GM20000 (cell line): ENCODE data around the gene VTI1A.
"Not testable (repeated sequence)": the region's sequence is repeated elsewhere in the genome, so short reads cannot be mapped to it uniquely, and the experiment has no call there.

Experiments
- DNase-seq: peaks from one replicate; pipeline ENCODE4 v3.0.0; 2012; ENCODE audit warnings: low spot score
- TF ChIP-seq, protein P1 (sequence below): IDR thresholded peaks from 2 replicates; pipeline ENCODE4 v1.5.1; 2012; ENCODE audit warnings: mild to moderate bottlenecking, control low read depth; ENCODE audit errors: extremely low read depth, missing control alignments

Gene VTI1A

DNA sequence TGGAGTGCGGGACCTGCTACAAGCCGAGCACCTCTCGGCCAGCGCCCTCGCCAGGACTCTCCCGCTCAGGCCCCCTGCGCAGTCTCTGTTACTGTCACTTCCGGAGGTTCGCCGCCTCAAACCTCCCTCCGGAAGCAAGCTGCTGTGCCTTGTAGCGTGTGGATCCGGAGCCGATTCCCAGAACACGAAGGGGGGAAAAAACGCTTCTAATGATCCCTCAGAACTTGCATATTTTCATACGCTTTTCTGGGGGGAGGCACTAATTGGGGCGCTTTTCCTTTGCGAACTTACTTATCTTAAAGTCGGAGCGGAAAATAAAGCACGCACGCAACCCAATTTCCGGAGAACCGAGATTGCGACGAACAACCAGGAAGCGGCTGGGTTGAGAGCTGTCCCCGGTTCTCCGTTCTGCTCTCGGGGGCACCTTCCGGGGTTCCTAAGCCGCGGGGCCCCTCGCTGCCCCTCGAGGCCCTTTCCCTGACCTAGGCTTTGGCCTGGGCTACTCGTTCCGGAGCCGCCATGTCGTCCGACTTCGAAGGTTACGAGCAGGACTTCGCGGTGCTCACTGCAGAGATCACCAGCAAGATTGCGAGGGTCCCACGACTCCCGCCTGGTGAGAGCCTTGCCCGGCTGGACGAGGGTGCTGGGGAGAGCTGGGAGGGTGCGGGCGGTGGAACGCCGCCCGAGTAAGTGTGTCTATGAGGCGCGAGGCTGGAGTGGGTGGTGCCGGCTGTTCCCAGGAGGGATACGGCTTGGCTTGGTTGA, at the start of gene VTI1A, which contains the start of gene ZDHHC6:
TSS of gene VTI1A (plus strand) at position 361 of the 765 bp plus-strand sequence. CDS start at position 520, 159 bp downstream.
TSS of gene ZDHHC6 (minus strand) at position 60 of the 765 bp plus-strand sequence. CDS start 1,478 bp downstream, outside the sequence.
- DNase-seq = peak; percentile 85
- TF ChIP-seq, protein P1, sequence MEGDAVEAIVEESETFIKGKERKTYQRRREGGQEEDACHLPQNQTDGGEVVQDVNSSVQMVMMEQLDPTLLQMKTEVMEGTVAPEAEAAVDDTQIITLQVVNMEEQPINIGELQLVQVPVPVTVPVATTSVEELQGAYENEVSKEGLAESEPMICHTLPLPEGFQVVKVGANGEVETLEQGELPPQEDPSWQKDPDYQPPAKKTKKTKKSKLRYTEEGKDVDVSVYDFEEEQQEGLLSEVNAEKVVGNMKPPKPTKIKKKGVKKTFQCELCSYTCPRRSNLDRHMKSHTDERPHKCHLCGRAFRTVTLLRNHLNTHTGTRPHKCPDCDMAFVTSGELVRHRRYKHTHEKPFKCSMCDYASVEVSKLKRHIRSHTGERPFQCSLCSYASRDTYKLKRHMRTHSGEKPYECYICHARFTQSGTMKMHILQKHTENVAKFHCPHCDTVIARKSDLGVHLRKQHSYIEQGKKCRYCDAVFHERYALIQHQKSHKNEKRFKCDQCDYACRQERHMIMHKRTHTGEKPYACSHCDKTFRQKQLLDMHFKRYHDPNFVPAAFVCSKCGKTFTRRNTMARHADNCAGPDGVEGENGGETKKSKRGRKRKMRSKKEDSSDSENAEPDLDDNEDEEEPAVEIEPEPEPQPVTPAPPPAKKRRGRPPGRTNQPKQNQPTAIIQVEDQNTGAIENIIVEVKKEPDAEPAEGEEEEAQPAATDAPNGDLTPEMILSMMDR = no peak

DNA sequence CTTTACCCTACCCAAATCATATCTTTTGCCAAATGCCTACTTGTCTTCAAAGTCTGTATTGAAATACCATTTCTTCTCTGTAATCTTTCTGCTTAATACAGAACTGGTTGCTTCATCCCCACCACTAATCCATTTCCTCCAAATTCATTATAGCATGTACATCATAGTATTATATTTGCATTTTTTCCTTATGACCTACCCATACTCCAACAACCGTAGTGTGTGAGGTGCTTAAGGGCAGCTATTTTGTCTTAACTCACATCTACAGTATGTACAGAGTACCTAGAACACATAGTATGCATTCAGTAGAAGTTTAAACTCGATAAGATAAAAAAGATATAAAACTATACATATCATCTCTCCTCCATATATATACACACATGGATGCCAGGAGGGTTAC, 49.4 kb upstream of the VTI1A start:
- TF ChIP-seq, protein P1 = no peak

DNA sequence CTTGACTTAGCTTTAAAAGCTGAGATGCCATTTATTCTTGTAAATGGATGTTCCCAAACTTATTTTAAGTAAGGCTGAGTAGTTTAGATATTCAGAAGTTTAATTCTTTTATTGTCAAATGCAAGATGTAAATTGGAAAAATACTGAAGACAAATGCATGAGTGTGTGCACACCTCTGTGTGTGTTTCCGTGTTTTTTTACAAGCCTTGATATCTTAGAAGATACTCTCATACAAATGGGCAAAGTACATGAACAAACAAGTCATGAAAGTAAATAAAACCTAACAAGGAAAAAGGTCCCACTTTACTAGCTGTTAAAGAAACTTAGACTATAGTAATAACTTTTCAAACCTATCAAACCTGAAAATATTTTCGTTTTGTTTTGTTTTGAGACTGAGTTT, 44.1 kb upstream of the VTI1A start:
- TF ChIP-seq, protein P1 = no peak
- DNase-seq = no peak

More for the DNA sequence above, 49.4 kb upstream of the VTI1A start:
- DNase-seq = no peak

- no peak for DNase-seq
- TF ChIP-seq, protein P1 = no peak
Observed at GRCh38 chr10:112404617-112405016, 42.4 kb upstream of the VTI1A start.

DNA sequence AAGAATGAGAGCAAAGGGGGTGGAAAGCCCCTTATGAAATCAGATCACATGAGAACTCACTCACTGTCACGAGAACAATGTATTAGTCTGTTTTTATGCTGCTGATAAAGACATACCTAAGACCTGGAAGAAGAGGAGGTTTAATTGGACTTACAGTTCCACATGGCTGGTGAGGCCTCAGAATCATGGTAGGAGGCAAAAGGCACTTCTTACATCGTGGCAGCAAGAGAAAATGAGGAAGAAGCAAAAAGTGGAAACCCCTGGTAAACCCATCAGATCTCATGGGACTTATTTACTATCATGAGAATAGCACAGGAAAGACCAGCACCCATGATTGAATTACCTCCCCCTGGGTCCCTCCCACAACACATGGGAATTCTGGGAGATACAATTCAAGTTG, 40.2 kb upstream of the VTI1A start:
- DNase-seq = not testable (repeated sequence)

DNA sequence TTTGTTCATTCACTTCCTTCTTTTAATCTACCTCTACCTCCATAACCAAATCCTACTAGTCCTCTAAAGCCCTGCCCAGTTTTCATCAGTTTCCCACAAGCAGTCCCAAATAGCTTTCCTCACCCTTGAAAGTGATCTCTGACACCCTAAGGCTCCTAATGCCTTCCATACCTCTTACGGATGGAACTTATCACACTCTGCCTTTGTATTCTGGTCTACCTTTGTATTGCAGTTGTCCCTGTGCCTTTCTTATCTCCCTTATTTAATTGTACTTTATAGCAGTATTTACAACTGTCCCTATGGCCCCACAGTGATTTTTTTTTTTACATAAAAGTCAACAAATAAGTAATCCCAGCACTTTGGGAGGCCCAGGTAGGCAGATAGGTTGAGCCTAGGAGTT, 39.3 kb upstream of the VTI1A start:
- TF ChIP-seq, protein P1 = no peak
- DNase-seq = no peak

DNA sequence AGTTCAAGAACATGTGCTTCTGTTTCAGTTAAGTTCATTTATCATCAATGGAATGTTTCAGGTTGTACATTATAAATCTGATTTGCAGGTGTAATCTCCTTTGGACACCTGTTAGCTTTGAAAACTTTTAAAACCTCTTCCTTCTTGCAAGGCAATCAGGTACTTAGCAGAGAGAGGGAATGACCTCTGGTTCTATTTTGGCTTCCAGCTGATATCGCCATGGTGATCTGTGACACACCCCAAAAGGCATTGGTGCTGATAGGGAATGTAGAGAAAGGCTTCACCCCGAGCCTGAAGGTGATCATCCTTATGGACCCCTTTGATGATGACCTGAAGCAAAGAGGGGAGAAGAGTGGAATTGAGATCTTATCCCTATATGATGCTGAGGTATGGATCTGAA, 37.7 kb upstream of the VTI1A start:
- TF ChIP-seq, protein P1 = no peak

GRCh38 chr10:112409755-112410154, 37.3 kb upstream of the VTI1A start:
- TF ChIP-seq, protein P1 = no peak
- DNase-seq = no peak

More for the DNA sequence above, 37.7 kb upstream of the VTI1A start:
- DNase-seq = no peak
